HG03442 (cell line): Measurements from ENCODE around the gene ZNF532.
"Not testable (repeated sequence)": the region's sequence is repeated elsewhere in the genome, so short reads cannot be mapped to it uniquely, and the experiment has no call there.

Experiments used
- ATAC-seq: cut with Tn5 transposase; IDR thresholded peaks from one replicate; pipeline ENCODE4 v1.9.1; 2021; ENCODE audit warnings: mild to moderate bottlenecking, moderate library complexity; ENCODE audit not compliant: unreplicated experiment

ZNF532 gene

GRCh38 chr18:58900015-58900649 lies 35.5 kb downstream of the ZNF532 start:
- ATAC-seq, result no peak

- no peak for ATAC-seq
These were observed 36.5 kb downstream of the ZNF532 start for GRCh38 chr18:58901143-58901542.

- no peak for ATAC-seq
These were observed 37.1 kb downstream of the ZNF532 start for GRCh38 chr18:58901783-58902182.

GRCh38 chr18:58902961-58903360 lies 38.3 kb downstream of the ZNF532 start:
- no peak for ATAC-seq

GRCh38 chr18:58903533-58903932 lies 38.9 kb downstream of the ZNF532 start:
- ATAC-seq, result no peak

- no peak for ATAC-seq
These were observed 41.2 kb downstream of the ZNF532 start for GRCh38 chr18:58905777-58906428.

GRCh38 chr18:58908006-58908405 lies 43.3 kb downstream of the ZNF532 start:
- ATAC-seq, result no peak

- no peak for ATAC-seq
These were observed 44.8 kb downstream of the ZNF532 start for GRCh38 chr18:58909521-58909920.

GRCh38 chr18:58911241-58911640 lies 46.6 kb downstream of the ZNF532 start:
- no peak for ATAC-seq

GRCh38 chr18:58911766-58912165 lies 47.1 kb downstream of the ZNF532 start:
- ATAC-seq, result no peak

- ATAC-seq, result no peak
These were observed 50.5 kb downstream of the ZNF532 start for GRCh38 chr18:58915006-58915799.

GRCh38 chr18:58915995-58916394 lies 51.3 kb downstream of the ZNF532 start:
- no peak for ATAC-seq

- ATAC-seq, result not testable (repeated sequence)
These were observed 55.3 kb downstream of the ZNF532 start for GRCh38 chr18:58919934-58920333.

- ATAC-seq, result no peak
These were observed 58.3 kb downstream of the ZNF532 start for GRCh38 chr18:58922995-58923394.

GRCh38 chr18:58924473-58924872 lies 59.8 kb downstream of the ZNF532 start:
- no peak for ATAC-seq

- no peak for ATAC-seq
These were observed 63.0 kb downstream of the ZNF532 start for GRCh38 chr18:58927659-58928058.

- ATAC-seq, result no peak
These were observed 63.7 kb downstream of the ZNF532 start for GRCh38 chr18:58928386-58928785.

- ATAC-seq, result no peak
These were observed 64.5 kb downstream of the ZNF532 start for GRCh38 chr18:58929206-58929605.

GRCh38 chr18:58934356-58934755 lies 69.7 kb downstream of the ZNF532 start:
- ATAC-seq, result no peak

GRCh38 chr18:58934933-58935577 lies 70.4 kb downstream of the ZNF532 start:
- no peak for ATAC-seq

GRCh38 chr18:58937071-58937886 lies 72.6 kb downstream of the ZNF532 start:
- ATAC-seq, result no peak
